Measurements from ENCODE around the gene CRISP3.
"Not testable (repeated sequence)": the region's sequence is repeated elsewhere in the genome, so short reads cannot be mapped to it uniquely, and the experiment has no call there.

CRISP3 gene

GRCh38 chr6:49744259-49744658 lies at the start of gene CRISP3:
CRISP3 (minus strand) TSS chr6:49744388; CDS start chr6:49744367, 21 bp downstream.
- DNase-seq, result no peak

GRCh38 chr6:49790341-49790740 lies 46.2 kb upstream of the CRISP3 start:
- DNase-seq, result no peak

- no peak for DNase-seq
Measured at GRCh38 chr6:49787176-49787575, 43.0 kb upstream of the CRISP3 start, which contains the start of gene PGK2. PGK2 (minus strand) TSS chr6:49787285; CDS start chr6:49787187, 98 bp downstream.

- DNase-seq, result no peak
Measured at GRCh38 chr6:49784272-49784671, 40.1 kb upstream of the CRISP3 start.

GRCh38 chr6:49782725-49783124 lies 38.5 kb upstream of the CRISP3 start:
- no peak for DNase-seq

GRCh38 chr6:49782293-49782692 lies 38.1 kb upstream of the CRISP3 start:
- no peak for DNase-seq

- DNase-seq, result no peak
Measured at GRCh38 chr6:49776444-49776843, 32.3 kb upstream of the CRISP3 start.

GRCh38 chr6:49775043-49775442 lies 30.9 kb upstream of the CRISP3 start:
- DNase-seq, result no peak

GRCh38 chr6:49772285-49772684 lies 28.1 kb upstream of the CRISP3 start:
- no peak for DNase-seq

- DNase-seq, result no peak
Measured at GRCh38 chr6:49766762-49767161, 22.6 kb upstream of the CRISP3 start.

GRCh38 chr6:49764571-49765236 lies 20.5 kb upstream of the CRISP3 start:
- DNase-seq, result peak; percentile 20

GRCh38 chr6:49743429-49743828 lies 759 bp downstream of the CRISP3 start:
- DNase-seq, result no peak

- DNase-seq, result peak; percentile 59
Measured at GRCh38 chr6:49739423-49739822, 4.8 kb downstream of the CRISP3 start.

GRCh38 chr6:49736017-49736508 lies 8.1 kb downstream of the CRISP3 start:
- DNase-seq, result no peak

GRCh38 chr6:49733680-49734079 lies 10.5 kb downstream of the CRISP3 start:
- DNase-seq, result no peak

GRCh38 chr6:49732781-49733180 lies 11.4 kb downstream of the CRISP3 start:
- DNase-seq, result no peak

GRCh38 chr6:49730251-49730650 lies 13.9 kb downstream of the CRISP3 start:
- no peak for DNase-seq

GRCh38 chr6:49723917-49724316 lies 20.3 kb downstream of the CRISP3 start:
- not testable (repeated sequence) for DNase-seq

GRCh38 chr6:49721297-49721696 lies 22.9 kb downstream of the CRISP3 start:
- DNase-seq, result peak; percentile 28

- no peak for DNase-seq
Measured at GRCh38 chr6:49720372-49720771, 23.8 kb downstream of the CRISP3 start.

- peak; percentile 78 for DNase-seq
Measured at GRCh38 chr6:49713346-49713745, 30.8 kb downstream of the CRISP3 start, which contains the start of gene CRISP2. CRISP2 (minus strand) TSS chr6:49713543; CDS start chr6:49709196, 4,347 bp downstream.

GRCh38 chr6:49698478-49698877 lies 45.7 kb downstream of the CRISP3 start:
- DNase-seq, result no peak

- DNase-seq, result no peak
Measured at GRCh38 chr6:49693512-49693911, 50.7 kb downstream of the CRISP3 start.

GRCh38 chr6:49692534-49692933 lies 51.7 kb downstream of the CRISP3 start:
- DNase-seq, result no peak

Data from NCI-H1105 treated with DMSO at 0.1 percent for 48 hours (cell line).